Esophagus muscularis mucosa (tissue), 4 donors: ENCODE measurements around the gene EYA2. TPM values are rescaled to one million over a fixed set of nuclear protein-coding genes. Genes with fewer than 3 reads are reported as not detected.

Experiments
- DNase-seq: peaks from one replicate; pipeline ENCODE4 v3.0.0-alpha.2; 2017; ENCODE audit errors: extremely low spot score
- H3K27ac ChIP-seq, 4 donors: fragments of 200-600 bp; sonication (generic); replicated peaks in 1 of 4; 1 replicate in 3 of 4; 2 replicates in 1 of 4; pipeline ENCODE4 v1.5.1; 2016 to 2019; ENCODE audit warnings: mild to moderate bottlenecking in 1 of 4
- H3K27me3 ChIP-seq, 4 donors: fragments of 200-600 bp; sonication (generic); one replicate each; pipeline versions ENCODE4 v1.5.1 to v1.6.0; 2016 to 2019
- H3K36me3 ChIP-seq, 4 donors: fragments of 200-600 bp; sonication (generic); one replicate each; pipeline ENCODE4 v1.5.1; 2016 to 2019
- H3K4me1 ChIP-seq, 4 donors: fragments of 200-600 bp; sonication (generic); one replicate each; pipeline ENCODE4 v1.5.1; 2016 to 2019
- H3K4me3 ChIP-seq, 4 donors: fragments of 200-600 bp; sonication (generic); 1 replicate in 2 of 4; 2 replicates in 2 of 4; pipeline ENCODE4 v1.5.1; 2016 to 2019; ENCODE audit warnings: mild to moderate bottlenecking in 4 of 4, moderate library complexity in 1 of 4
- H3K9me3 ChIP-seq, 4 donors: fragments of 200-600 bp; sonication (generic); 1 replicate in 3 of 4; 2 replicates in 1 of 4; pipeline ENCODE4 v1.5.1; 2016 to 2019
- EP300 ChIP-seq: sonication (generic); formaldehyde crosslinking; IDR thresholded peaks from one replicate; pipeline ENCODE4 v1.6.1; 2017; ENCODE audit warnings: antibody characterized with exemption
- POLR2A ChIP-seq: fragments of 450-650 bp; IDR thresholded peaks from one replicate; pipeline ENCODE4 v1.6.1; 2017; ENCODE audit warnings: antibody characterized with exemption, moderate library complexity, mild to moderate bottlenecking, low read depth
- POLR2AphosphoS5 ChIP-seq, 2 donors: sonication (generic); formaldehyde crosslinking; IDR thresholded peaks; one replicate each; pipeline ENCODE4 v1.6.1; 2017; ENCODE audit warnings: antibody characterized with exemption in 2 of 2
- WGBS: methylation state at CpG from one replicate; pipeline ENCODE4 v1.1.5; 2018; 5-methylcytosine and 5-hydroxymethylcytosine counted together
- intact Hi-C: fragments of 100-400 bp; cut with DNase I; formaldehyde crosslinking; loops from one replicate; pipeline ENCODE4 v1.15.1; 2023
- total RNA-seq, 4 donors: library from RNA; depleted of rRNA; stranded (reverse); fragments of >200 nt; gene quantifications; one replicate each; pipeline versions ENCODE4 v1.1.0 to v1.2.1, GENCODE V29; 2016
- TF ChIP-seq, protein P1 (sequence below), 3 experiments: fragments of 200-600 bp in 2 of 3; fragments of 450-650 bp in 1 of 3; sonication (generic) in 2 of 3; IDR thresholded peaks; one replicate each; pipeline ENCODE4 v1.5.1; 2017 to 2019; ENCODE audit warnings: antibody characterized with exemption in 3 of 3, mild to moderate bottlenecking in 2 of 3, moderate library complexity in 1 of 3

The EYA2 gene
- total RNA-seq, 4 donors from 2014 or later: 1.2 to 5.9 (median 4.2) TPM

GRCh38 chr20:46901638-46902037, 7.0 kb downstream of the EYA2 start:
- intact Hi-C loops: no loop called here
- H3K27ac ChIP-seq: no peak overlapping the region
- DNase-seq: no peak

DNA sequence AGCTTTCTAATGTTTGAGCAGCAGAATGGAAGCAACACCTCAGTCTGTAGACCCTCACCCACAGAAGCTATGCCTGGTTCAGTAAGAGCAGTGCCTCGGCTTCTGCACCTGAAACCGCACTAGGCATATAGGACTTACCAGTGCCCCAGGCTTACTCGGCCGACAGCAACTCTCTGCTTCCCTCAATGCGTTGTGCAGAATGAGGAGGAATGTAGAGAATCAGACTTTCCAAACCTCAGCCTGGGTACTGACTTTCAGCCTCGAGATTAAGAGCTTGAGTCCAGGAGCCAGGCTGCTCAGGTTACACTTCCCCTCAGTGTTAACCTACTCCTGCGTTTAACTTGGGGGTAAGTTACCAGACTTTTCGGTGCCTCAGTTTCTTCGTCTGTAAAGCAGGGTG, 8.6 kb downstream of the EYA2 start:
- 61% methylated on average over 6 of the region's 9 CpGs for WGBS
- no peaks in the 10 kb centered on the region for H3K27me3 ChIP-seq
- no peak for DNase-seq
- no peak for TF ChIP-seq EP300
- TF ChIP-seq, protein P1, sequence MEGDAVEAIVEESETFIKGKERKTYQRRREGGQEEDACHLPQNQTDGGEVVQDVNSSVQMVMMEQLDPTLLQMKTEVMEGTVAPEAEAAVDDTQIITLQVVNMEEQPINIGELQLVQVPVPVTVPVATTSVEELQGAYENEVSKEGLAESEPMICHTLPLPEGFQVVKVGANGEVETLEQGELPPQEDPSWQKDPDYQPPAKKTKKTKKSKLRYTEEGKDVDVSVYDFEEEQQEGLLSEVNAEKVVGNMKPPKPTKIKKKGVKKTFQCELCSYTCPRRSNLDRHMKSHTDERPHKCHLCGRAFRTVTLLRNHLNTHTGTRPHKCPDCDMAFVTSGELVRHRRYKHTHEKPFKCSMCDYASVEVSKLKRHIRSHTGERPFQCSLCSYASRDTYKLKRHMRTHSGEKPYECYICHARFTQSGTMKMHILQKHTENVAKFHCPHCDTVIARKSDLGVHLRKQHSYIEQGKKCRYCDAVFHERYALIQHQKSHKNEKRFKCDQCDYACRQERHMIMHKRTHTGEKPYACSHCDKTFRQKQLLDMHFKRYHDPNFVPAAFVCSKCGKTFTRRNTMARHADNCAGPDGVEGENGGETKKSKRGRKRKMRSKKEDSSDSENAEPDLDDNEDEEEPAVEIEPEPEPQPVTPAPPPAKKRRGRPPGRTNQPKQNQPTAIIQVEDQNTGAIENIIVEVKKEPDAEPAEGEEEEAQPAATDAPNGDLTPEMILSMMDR (IDR thresholded peaks at IDR 0.05): no peak
- no peak for TF ChIP-seq POLR2AphosphoS5 (IDR thresholded peaks at IDR 0.05)
- no peak for TF ChIP-seq POLR2A
- peaks cover 0 to 8% (median 1%) of the 10 kb centered on the region in 4 donors for H3K4me1 ChIP-seq
- H3K36me3 ChIP-seq: no peaks in the 10 kb centered on the region
- no peak overlapping the region for H3K27ac ChIP-seq
- H3K4me3 ChIP-seq: no peak overlapping the region
- no peaks in the 10 kb centered on the region for H3K9me3 ChIP-seq
- intact Hi-C loops: no loop called here

More at GRCh38 chr20:46901638-46902037, 7.0 kb downstream of the EYA2 start:
- H3K9me3 ChIP-seq: no peaks in the 10 kb centered on the region
- H3K4me1 ChIP-seq: peaks cover 0 to 8% (median 1%) of the 10 kb centered on the region in 4 donors
- H3K36me3 ChIP-seq: no peaks in the 10 kb centered on the region
- TF ChIP-seq POLR2A (no peak), EP300 (no peak), POLR2AphosphoS5 (IDR thresholded peaks at IDR 0.05) (no peak)
- TF ChIP-seq, protein P1 (IDR thresholded peaks at IDR 0.05): no peak
- WGBS: 78% methylated on average over 13 of the region's 13 CpGs
- no peak overlapping the region for H3K4me3 ChIP-seq
- peaks cover 0 to 8% (median 0%) of the 10 kb centered on the region in 4 donors for H3K27me3 ChIP-seq

GRCh38 chr20:46903937-46904336, 9.3 kb downstream of the EYA2 start:
- Histone ChIP-seq H3K27ac (no peak overlapping the region), H3K27me3 (no peaks in the 10 kb centered on the region), H3K4me1 (peaks cover 0 to 8% (median 1%) of the 10 kb centered on the region in 4 donors), H3K4me3 (no peak overlapping the region), H3K36me3 (no peaks in the 10 kb centered on the region), H3K9me3 (no peaks in the 10 kb centered on the region)
- no peak for DNase-seq
- WGBS: 79% methylated on average over 7 of the region's 7 CpGs
- intact Hi-C loops: no loop called here
- TF ChIP-seq POLR2AphosphoS5 (IDR thresholded peaks at IDR 0.05): no peak
- no peak for TF ChIP-seq EP300
- TF ChIP-seq, protein P1 (IDR thresholded peaks at IDR 0.05): no peak
- no peak for TF ChIP-seq POLR2A

DNA sequence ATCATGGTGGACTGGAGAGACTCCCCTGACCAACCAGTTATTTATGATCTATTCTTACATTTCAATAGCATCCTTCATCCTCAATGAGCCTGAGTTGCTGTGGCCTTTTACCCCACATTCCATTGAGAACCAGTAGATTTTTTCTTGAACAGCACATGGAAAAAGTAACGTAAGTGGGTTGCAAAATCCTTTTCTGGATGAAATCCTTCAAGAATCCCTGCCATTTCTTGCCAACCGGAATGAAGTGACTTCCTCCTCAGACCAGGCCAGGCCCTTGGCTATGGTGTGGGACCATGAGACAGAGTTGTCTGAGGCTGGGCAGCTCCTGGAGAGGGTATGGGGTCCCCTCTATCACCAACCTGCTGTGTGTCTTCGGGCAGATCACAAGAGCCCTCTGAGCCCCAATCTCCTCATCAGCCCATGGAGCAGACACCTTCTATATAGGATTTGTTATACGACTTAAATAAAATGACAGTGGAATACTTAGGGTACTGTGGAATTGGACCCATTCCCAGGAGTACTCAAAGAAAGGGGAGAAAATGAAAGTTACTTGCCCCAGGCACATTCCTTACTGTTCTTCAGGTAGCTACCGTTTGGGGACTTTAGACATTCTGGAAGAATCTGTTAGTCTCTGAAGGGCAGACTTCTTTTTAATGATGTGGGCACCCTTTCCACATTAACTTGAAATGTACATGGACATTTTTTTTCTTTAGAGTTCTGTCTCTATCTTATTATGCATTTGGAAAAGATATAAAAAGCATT, 10.9 kb downstream of the EYA2 start:
- WGBS: 66% methylated on average over 5 of the region's 5 CpGs
- DNase-seq: no peak
- peak overlapping the region; percentile 12 to 43 (median 21) for H3K27ac ChIP-seq

More for the DNA sequence above, 10.9 kb downstream of the EYA2 start:
- intact Hi-C loops: no loop called here
- Histone ChIP-seq H3K36me3 (no peaks in the 10 kb centered on the region), H3K4me3 (no peak overlapping the region), H3K27me3 (no peaks in the 10 kb centered on the region), H3K4me1 (peaks cover 0 to 8% (median 1%) of the 10 kb centered on the region in 4 donors), H3K9me3 (no peaks in the 10 kb centered on the region)
- TF ChIP-seq POLR2AphosphoS5 (IDR thresholded peaks at IDR 0.05): peak in 1 of 2 donors; percentile 33
- TF ChIP-seq, protein P1 (IDR thresholded peaks at IDR 0.05): no peak
